Osteoblast (primary cell): Measurements from ENCODE around the gene RFPL4AL1. TPM values are rescaled to one million over a fixed set of nuclear protein-coding genes. Genes with fewer than 3 reads are reported as not detected.
"Not testable (repeated sequence)": the region's sequence is repeated elsewhere in the genome, so short reads cannot be mapped to it uniquely, and the experiment has no call there.

Experiments
- DNase-seq: peaks from one replicate; pipeline ENCODE4 v3.0.0; 2011; ENCODE audit warnings: low spot score, mixed read lengths; ENCODE audit not compliant: insufficient read length; ENCODE audit errors: missing footprints
- H2AFZ ChIP-seq: 2 replicates; pipeline ENCODE4 v1.6.0; 2011; ENCODE audit warnings: mild to moderate bottlenecking, low read length
- H3K27ac ChIP-seq: 2 replicates; pipeline ENCODE4 v1.5.1; 2011; ENCODE audit warnings: mild to moderate bottlenecking, low read depth, low read length, moderate library complexity
- H3K27me3 ChIP-seq: 2 replicates; pipeline ENCODE4 v1.6.0; 2012; ENCODE audit warnings: mild to moderate bottlenecking, control low read depth, inconsistent platforms, low read length, moderate library complexity; ENCODE audit not compliant: insufficient read depth
- H3K36me3 ChIP-seq: 2 replicates; pipeline ENCODE4 v1.5.1; 2011; ENCODE audit warnings: mild to moderate bottlenecking, low read length, control low read depth, moderate library complexity; ENCODE audit not compliant: insufficient read depth
- H3K4me1 ChIP-seq: 2 replicates; pipeline ENCODE4 v1.5.1; 2011; ENCODE audit warnings: mild to moderate bottlenecking, low read length, control low read depth, moderate library complexity; ENCODE audit not compliant: insufficient read depth
- H3K4me2 ChIP-seq: 2 replicates; pipeline ENCODE4 v1.6.0; 2011; ENCODE audit warnings: mild to moderate bottlenecking, low read length; ENCODE audit not compliant: insufficient read depth
- H3K4me3 ChIP-seq: fragments of 200-600 bp; sonication (generic); 3 replicates; pipeline ENCODE4 v1.5.1; 2012; ENCODE audit warnings: mild to moderate bottlenecking, low read length, inconsistent platforms; ENCODE audit not compliant: insufficient read depth
- H3K79me2 ChIP-seq: 2 replicates; pipeline ENCODE4 v1.6.0; 2012; ENCODE audit warnings: mild to moderate bottlenecking, low read length, control low read depth, inconsistent platforms; ENCODE audit not compliant: insufficient read depth
- H3K9me3 ChIP-seq: 2 replicates; pipeline ENCODE4 v1.5.1; 2011; ENCODE audit warnings: low read depth, low read length, control low read depth
- H4K20me1 ChIP-seq: 2 replicates; pipeline ENCODE4 v1.6.0; 2012; ENCODE audit warnings: mild to moderate bottlenecking, low read length, control low read depth; ENCODE audit not compliant: insufficient read depth
- CTCF ChIP-seq: IDR thresholded peaks from 2 replicates; pipeline ENCODE4 v1.5.1; 2011; ENCODE audit warnings: mild to moderate bottlenecking, low read depth, low read length, moderate library complexity; ENCODE audit errors: extremely low read depth
- total RNA-seq: library from RNA; depleted of rRNA; stranded (reverse); fragments of >200 nt; gene quantifications from 2 replicates; pipeline ENCODE4 v1.2.3, GENCODE V29; 2012

The RFPL4AL1 gene
- total RNA-seq, result not detected in 2 replicates

DNA sequence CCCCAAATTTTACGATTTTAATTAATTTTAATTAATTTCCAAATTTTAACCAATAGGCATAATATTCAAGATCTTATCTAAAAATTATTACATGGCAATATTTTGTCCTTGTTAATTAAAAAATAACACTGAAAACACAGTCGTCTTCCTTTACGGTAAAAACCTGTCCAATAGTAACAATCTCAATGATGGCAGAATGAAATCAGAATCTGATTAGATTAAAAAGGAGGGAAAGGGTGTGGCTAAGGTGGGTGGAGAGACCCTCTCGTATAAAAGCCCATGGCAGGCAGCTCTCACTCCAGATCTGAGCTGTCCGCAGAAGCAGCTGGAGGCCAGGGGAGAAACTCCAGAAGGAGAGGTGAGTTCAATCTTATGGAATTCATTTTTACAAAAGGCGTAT lies at the start of gene RFPL4AL1:
Gene RFPL4AL1 (plus strand): TSS at position 301 of the 400 bp plus-strand sequence. CDS start 2,687 bp downstream, outside the sequence.
- not testable (repeated sequence) for H3K4me2 ChIP-seq, H3K36me3 ChIP-seq, H3K9me3 ChIP-seq, H2AFZ ChIP-seq, DNase-seq, H3K27ac ChIP-seq, H3K4me1 ChIP-seq, H3K79me2 ChIP-seq, H3K27me3 ChIP-seq, H4K20me1 ChIP-seq, H3K4me3 ChIP-seq

- Histone ChIP-seq H3K4me3 (no peak overlapping the region), H3K9me3 (no peaks in the 10 kb centered on the region), H4K20me1 (no peaks in the 10 kb centered on the region), H3K4me1 (no peaks in the 10 kb centered on the region), H3K79me2 (no peaks in the 10 kb centered on the region), H3K27ac (no peak overlapping the region), H2AFZ (no peak overlapping the region), H3K27me3 (no peaks in the 10 kb centered on the region), H3K36me3 (no peaks in the 10 kb centered on the region), H3K4me2 (no peak overlapping the region)
- no peak for TF ChIP-seq CTCF
- no peak for DNase-seq
Measured at GRCh38 chr19:55720214-55720746, 48.6 kb upstream of the RFPL4AL1 start.

DNA sequence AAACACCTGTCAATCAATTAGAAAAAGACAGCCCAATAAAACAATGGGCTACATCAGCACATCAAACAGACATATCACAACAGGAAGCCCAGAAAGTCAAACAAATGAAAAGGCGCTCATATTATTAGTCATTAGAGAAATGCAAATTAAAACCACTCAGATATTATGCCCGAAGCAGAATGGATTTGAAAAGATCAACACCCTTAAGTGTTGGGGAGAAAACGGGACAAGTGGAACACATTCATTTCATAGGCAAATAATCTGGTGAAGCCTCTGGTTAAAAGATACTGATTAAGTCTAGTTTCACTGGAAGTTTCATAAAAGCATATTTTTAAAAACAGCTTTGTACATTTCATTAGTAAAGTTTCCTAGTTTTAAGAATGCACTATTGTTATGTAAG lies 48.1 kb upstream of the RFPL4AL1 start:
- H3K9me3 ChIP-seq, result no peaks in the 10 kb centered on the region
- no peaks in the 10 kb centered on the region for H4K20me1 ChIP-seq
- H3K27me3 ChIP-seq, result no peaks in the 10 kb centered on the region
- DNase-seq, result no peak
- no peaks in the 10 kb centered on the region for H3K4me1 ChIP-seq
- no peak overlapping the region for H2AFZ ChIP-seq
- no peak overlapping the region for H3K4me2 ChIP-seq
- no peaks in the 10 kb centered on the region for H3K36me3 ChIP-seq
- no peaks in the 10 kb centered on the region for H3K79me2 ChIP-seq
- no peak overlapping the region for H3K4me3 ChIP-seq
- TF ChIP-seq CTCF, result no peak
- H3K27ac ChIP-seq, result no peak overlapping the region

- H3K9me3 ChIP-seq, result no peaks in the 10 kb centered on the region
- H2AFZ ChIP-seq, result no peak overlapping the region
- H3K36me3 ChIP-seq, result no peaks in the 10 kb centered on the region
- no peak overlapping the region for H3K27ac ChIP-seq
- no peak overlapping the region for H3K4me3 ChIP-seq
- TF ChIP-seq CTCF, result no peak
- no peak overlapping the region for H3K4me2 ChIP-seq
- no peaks in the 10 kb centered on the region for H3K4me1 ChIP-seq
- no peaks in the 10 kb centered on the region for H3K79me2 ChIP-seq
- H3K27me3 ChIP-seq, result no peaks in the 10 kb centered on the region
- no peak for DNase-seq
- H4K20me1 ChIP-seq, result no peaks in the 10 kb centered on the region
Measured at GRCh38 chr19:55723491-55723890, 45.4 kb upstream of the RFPL4AL1 start.

- H3K4me1 ChIP-seq, H3K36me3 ChIP-seq, H3K27ac ChIP-seq, H3K4me3 ChIP-seq, DNase-seq, H3K9me3 ChIP-seq, H2AFZ ChIP-seq, H3K4me2 ChIP-seq, H3K27me3 ChIP-seq, H3K79me2 ChIP-seq, H4K20me1 ChIP-seq: not testable (repeated sequence)
Measured at GRCh38 chr19:55730378-55730777, 38.5 kb upstream of the RFPL4AL1 start.
